ENCODE results near the gene BCS1L. TPM values are rescaled to one million over a fixed set of nuclear protein-coding genes. Genes with fewer than 3 reads are reported as not detected.

BCS1L gene
- total RNA-seq, 1 donor from 2014 or later: 39.0 TPM

GRCh38 chr2:218655751-218656150, 3.7 kb upstream of the BCS1L start:
- H3K27ac Mint-ChIP-seq (ENCODE audit: unreplicated experiment): no peak overlapping the region
- TF ChIP-seq, protein P1, sequence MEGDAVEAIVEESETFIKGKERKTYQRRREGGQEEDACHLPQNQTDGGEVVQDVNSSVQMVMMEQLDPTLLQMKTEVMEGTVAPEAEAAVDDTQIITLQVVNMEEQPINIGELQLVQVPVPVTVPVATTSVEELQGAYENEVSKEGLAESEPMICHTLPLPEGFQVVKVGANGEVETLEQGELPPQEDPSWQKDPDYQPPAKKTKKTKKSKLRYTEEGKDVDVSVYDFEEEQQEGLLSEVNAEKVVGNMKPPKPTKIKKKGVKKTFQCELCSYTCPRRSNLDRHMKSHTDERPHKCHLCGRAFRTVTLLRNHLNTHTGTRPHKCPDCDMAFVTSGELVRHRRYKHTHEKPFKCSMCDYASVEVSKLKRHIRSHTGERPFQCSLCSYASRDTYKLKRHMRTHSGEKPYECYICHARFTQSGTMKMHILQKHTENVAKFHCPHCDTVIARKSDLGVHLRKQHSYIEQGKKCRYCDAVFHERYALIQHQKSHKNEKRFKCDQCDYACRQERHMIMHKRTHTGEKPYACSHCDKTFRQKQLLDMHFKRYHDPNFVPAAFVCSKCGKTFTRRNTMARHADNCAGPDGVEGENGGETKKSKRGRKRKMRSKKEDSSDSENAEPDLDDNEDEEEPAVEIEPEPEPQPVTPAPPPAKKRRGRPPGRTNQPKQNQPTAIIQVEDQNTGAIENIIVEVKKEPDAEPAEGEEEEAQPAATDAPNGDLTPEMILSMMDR (IDR thresholded peaks at IDR 0.05; ENCODE audit: unreplicated experiment): no peak
- no peak overlapping the region for H3K4me3 Mint-ChIP-seq (ENCODE audit: unreplicated experiment)
- H3K27me3 Mint-ChIP-seq (ENCODE audit: unreplicated experiment): peaks cover 12% of the 10 kb centered on the region
- peaks cover 23% of the 10 kb centered on the region for H3K36me3 Mint-ChIP-seq (ENCODE audit: low read depth, unreplicated experiment)
- no peak for DNase-seq (ENCODE audit: low spot score)
- peaks cover 15% of the 10 kb centered on the region for H3K4me1 Mint-ChIP-seq (ENCODE audit: unreplicated experiment)
- H3K9me3 Mint-ChIP-seq (ENCODE audit: unreplicated experiment): no peaks in the 10 kb centered on the region

GRCh38 chr2:218658671-218659257, 719 bp upstream of the BCS1L start:
- Mint-ChIP-seq H3K9me3 (ENCODE audit: unreplicated experiment) (no peaks in the 10 kb centered on the region), H3K4me1 (ENCODE audit: unreplicated experiment) (peaks cover 15% of the 10 kb centered on the region), H3K4me3 (ENCODE audit: unreplicated experiment) (peak overlapping the region; percentile 96), H3K27me3 (ENCODE audit: unreplicated experiment) (peaks cover 13% of the 10 kb centered on the region), H3K27ac (ENCODE audit: unreplicated experiment) (peak overlapping the region; percentile 57), H3K36me3 (ENCODE audit: low read depth, unreplicated experiment) (peaks cover 36% of the 10 kb centered on the region)
- TF ChIP-seq, protein P1 (IDR thresholded peaks at IDR 0.05; ENCODE audit: unreplicated experiment): peak; percentile 33
- DNase-seq (ENCODE audit: low spot score): peak; percentile 52

- DNase-seq (ENCODE audit: low spot score): no peak
- H3K36me3 Mint-ChIP-seq (ENCODE audit: low read depth, unreplicated experiment): peaks cover 43% of the 10 kb centered on the region
- TF ChIP-seq, protein P1 (IDR thresholded peaks at IDR 0.05; ENCODE audit: unreplicated experiment): no peak
- peak overlapping the region; percentile 46 for H3K27ac Mint-ChIP-seq (ENCODE audit: unreplicated experiment)
- peak overlapping the region; percentile 96 for H3K4me3 Mint-ChIP-seq (ENCODE audit: unreplicated experiment)
- H3K9me3 Mint-ChIP-seq (ENCODE audit: unreplicated experiment): no peaks in the 10 kb centered on the region
- peaks cover 15% of the 10 kb centered on the region for H3K4me1 Mint-ChIP-seq (ENCODE audit: unreplicated experiment)
- H3K27me3 Mint-ChIP-seq (ENCODE audit: unreplicated experiment): peaks cover 15% of the 10 kb centered on the region
Measured at GRCh38 chr2:218659988-218660358, 490 bp downstream of the BCS1L start.

- Mint-ChIP-seq H3K36me3 (ENCODE audit: low read depth, unreplicated experiment) (peaks cover 56% of the 10 kb centered on the region), H3K9me3 (ENCODE audit: unreplicated experiment) (no peaks in the 10 kb centered on the region), H3K27me3 (ENCODE audit: unreplicated experiment) (peaks cover 11% of the 10 kb centered on the region), H3K27ac (ENCODE audit: unreplicated experiment) (no peak overlapping the region), H3K4me1 (ENCODE audit: unreplicated experiment) (peaks cover 15% of the 10 kb centered on the region), H3K4me3 (ENCODE audit: unreplicated experiment) (peak overlapping the region; percentile 32)
- no peak for DNase-seq (ENCODE audit: low spot score)
- TF ChIP-seq, protein P1 (IDR thresholded peaks at IDR 0.05; ENCODE audit: unreplicated experiment): no peak
Measured at GRCh38 chr2:218662377-218662776, 2.9 kb downstream of the BCS1L start.

- Mint-ChIP-seq H3K4me3 (ENCODE audit: unreplicated experiment) (peak overlapping the region; percentile 32), H3K9me3 (ENCODE audit: unreplicated experiment) (no peaks in the 10 kb centered on the region), H3K27me3 (ENCODE audit: unreplicated experiment) (peaks cover 11% of the 10 kb centered on the region), H3K4me1 (ENCODE audit: unreplicated experiment) (peaks cover 13% of the 10 kb centered on the region), H3K27ac (ENCODE audit: unreplicated experiment) (no peak overlapping the region), H3K36me3 (ENCODE audit: low read depth, unreplicated experiment) (peaks cover 56% of the 10 kb centered on the region)
- TF ChIP-seq, protein P1 (IDR thresholded peaks at IDR 0.05; ENCODE audit: unreplicated experiment): no peak
- no peak for DNase-seq (ENCODE audit: low spot score)
Measured at GRCh38 chr2:218662827-218663226, 3.3 kb downstream of the BCS1L start.

All from endothelial cell (in vitro differentiated cells).